HG02870 (cell line): ENCODE data around the gene PTMA.
A peak's percentile ranks its signal among the peaks of the same experiment; 100 is the strongest.
"Not testable (repeated sequence)": the region's sequence is repeated elsewhere in the genome, so short reads cannot be mapped to it uniquely, and the experiment has no call there.

Experiments used
- ATAC-seq: cut with Tn5 transposase; IDR thresholded peaks from one replicate; pipeline ENCODE4 v1.9.1; 2021; ENCODE audit warnings: mild to moderate bottlenecking, moderate library complexity; ENCODE audit not compliant: unreplicated experiment

The PTMA gene

DNA sequence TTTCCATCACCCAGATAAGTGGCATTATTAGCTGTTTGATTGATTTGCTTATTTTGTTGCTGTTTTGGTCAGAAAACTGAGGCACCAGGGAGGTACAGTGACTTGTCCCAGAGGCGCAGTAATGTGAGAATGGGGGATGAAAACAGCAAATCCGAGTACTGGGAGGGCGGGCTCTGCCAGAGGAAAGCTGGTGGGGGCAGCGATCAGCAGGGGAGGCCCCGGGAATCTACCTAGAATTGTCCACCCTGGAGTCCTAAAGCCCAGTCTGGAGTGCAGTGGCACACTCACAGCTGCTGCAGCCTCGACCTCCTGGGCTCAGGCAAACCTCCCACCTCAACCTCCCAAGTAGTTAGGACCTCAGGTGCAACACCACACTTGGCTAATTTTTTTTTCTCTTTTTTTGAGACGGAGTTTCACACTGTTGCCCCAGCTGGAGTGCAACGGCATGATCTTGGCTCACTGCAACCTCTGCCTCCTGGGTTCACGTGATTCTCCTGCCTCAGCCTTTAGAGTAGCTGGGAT, 17.0 kb upstream of the PTMA start:
- no peak for ATAC-seq

DNA sequence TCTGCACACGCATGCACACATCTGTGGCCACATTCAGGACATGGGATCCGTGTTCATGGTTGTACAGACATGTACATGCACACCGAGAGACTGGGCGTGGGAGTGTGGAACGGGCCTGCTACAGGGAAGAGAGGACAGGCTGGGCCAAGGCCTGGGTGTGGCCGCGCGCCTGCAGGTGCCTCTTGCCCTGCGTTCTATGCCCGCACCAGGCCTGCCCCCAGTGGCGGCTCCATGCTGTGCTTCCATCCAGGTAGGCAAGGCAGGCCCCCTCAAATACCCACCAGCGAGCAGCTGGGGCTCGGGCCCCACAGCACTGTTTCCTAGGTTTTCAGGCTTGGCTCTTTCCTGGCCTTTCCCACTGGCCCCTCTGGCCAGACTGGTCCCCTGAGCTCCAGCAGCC, 15.5 kb upstream of the PTMA start:
- no peak for ATAC-seq

GRCh38 chr2:231693956-231694355, 14.4 kb upstream of the PTMA start:
- no peak for ATAC-seq

DNA sequence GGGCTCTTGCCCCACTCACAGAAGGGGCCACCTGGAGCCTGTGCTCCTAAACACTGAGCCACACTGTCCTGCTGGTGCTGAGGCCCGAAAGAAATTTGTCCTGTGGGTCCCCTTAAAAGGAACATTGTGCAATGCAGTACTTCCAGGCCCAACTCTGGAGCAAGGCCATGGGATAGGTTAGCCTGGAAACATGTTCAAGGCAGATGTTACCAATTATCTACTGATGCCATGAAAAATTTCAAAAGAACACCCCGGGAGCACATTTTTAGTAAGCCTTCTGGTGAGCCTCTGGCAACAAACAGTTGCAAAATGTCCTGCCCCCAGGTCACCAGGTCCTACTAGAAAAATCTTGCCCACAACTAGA, 12.3 kb upstream of the PTMA start:
- ATAC-seq: no peak

GRCh38 chr2:231699006-231699405, 9.3 kb upstream of the PTMA start:
- no peak for ATAC-seq

GRCh38 chr2:231701456-231702373, 6.6 kb upstream of the PTMA start:
- no peak for ATAC-seq

- no peak for ATAC-seq
Observed at GRCh38 chr2:231704017-231704416, 4.3 kb upstream of the PTMA start.

DNA sequence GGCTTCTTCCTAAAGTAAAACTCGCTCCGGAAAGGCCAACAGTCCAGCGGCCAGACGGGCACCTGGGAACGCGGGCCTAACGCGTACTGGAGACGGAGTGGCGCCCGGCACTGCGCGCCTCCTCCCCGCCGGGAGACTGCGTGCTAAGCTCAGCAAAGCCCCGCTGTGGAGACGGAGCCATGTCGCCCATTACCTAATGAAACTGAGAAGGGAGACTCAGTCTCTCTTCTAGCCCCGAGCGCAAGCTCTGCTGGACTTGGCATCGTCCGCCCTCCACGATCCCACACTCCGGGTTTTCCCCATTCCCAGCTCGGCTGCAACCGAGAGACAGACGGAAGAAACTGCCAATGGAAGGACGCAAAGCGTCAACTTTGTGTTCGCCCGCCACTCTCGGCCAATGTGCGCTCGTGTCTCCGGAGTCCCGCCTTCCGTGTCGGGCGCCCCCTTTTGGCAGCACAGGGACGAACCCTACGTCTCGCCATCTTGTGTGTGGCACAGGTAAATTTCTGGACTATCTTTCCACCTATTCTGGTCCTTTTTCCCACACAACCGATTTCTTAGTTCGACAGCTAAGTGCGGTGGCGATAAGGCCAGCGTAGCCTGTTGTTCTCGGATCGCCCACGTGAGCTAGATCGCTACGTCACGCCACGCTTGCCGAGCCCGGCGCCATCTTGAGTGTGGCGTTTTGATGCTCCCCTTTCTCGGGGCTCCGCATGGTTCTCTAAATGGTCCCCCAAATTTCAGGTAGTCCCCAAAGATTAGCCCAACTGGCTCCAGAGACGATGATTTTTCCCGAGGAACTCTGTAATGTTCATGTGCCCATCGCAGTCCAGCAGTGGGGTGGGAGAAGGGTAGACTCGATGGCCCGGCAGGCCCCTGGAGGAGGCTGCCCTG, 1.3 kb upstream of the PTMA start:
- peak; percentile 37 for ATAC-seq

DNA sequence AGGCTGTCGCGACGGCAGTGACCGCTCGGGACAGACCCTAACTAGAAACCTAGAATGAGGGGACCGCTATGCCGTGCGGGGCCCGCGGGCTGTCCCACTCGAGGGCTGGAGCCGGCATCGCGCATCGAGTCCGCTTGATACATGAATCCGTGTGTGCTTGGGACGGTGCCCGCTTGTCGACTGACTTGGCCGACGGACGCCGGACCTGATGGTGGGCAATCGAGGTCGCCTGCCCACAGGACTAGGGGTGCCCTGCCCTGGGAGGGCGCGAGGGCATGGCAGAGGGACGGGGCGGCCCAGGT, 749 bp upstream of the PTMA start:
- ATAC-seq: no peak

- no peak for ATAC-seq
Observed at GRCh38 chr2:231708773-231709635, 679 bp downstream of the PTMA start.

DNA sequence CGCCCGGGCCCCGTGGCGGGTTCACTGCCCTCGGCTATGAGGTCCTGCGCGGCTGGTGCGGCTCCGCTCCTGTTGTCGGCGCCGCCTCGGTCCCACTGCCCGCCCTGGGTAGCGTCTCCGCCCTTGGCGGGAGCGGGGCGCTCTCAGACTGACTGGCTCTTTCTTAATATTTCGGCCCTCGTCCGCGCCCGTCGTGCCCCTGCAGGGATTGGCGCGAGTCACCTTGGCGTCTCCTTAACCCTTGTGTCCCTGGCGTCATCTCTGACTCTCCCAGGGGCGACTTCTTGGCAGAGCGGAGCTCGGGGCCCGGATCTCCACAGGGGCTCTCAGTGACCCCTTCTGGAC, 1.3 kb downstream of the PTMA start:
- ATAC-seq: no peak

- peak; percentile 9 for ATAC-seq
Observed at GRCh38 chr2:231709981-231710798, 1.9 kb downstream of the PTMA start.

DNA sequence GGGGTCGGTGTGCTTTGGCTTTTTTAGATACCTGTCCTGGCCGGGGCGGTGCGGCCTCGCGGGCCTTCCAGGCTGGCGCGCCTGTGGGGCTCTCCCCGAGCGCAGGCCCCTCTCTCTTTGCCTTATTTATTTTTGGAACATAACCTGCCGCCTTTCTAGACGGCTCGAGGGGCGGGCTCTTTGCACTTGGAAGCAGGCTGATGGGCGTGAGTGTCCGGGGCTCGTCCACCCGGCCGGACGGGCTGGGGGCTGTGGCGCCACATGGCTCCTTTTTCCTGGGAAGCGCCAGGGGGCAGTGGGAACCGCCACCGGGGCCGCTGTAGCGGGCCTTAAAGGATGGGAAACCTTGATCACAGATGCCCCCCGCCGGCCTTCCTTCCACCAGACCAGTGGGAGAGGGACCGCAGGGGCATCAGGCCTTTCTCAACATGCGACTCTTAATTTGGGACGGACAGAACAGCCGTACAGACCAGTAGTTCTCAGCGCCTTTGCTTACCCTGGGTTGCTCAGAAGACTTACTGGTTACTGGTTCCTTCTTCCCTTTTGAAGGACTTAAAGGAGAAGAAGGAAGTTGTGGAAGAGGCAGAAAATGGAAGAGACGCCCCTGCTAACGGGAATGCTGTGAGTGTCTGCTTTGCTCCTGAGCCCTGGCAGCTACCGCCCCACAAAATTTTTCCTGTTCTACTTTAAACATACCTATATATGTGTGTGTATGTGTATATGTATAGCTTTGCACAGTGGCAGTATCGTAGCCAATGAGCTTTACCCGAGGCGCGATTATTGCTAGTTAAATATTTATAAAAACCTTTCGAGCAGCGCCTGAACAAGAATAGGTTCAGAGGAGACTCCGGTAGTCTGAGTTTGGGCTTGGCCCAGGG, 2.7 kb downstream of the PTMA start:
- no peak for ATAC-seq

GRCh38 chr2:231711677-231712450, 3.5 kb downstream of the PTMA start:
- no peak for ATAC-seq

GRCh38 chr2:231712451-231713021, 4.2 kb downstream of the PTMA start:
- not testable (repeated sequence) for ATAC-seq

DNA sequence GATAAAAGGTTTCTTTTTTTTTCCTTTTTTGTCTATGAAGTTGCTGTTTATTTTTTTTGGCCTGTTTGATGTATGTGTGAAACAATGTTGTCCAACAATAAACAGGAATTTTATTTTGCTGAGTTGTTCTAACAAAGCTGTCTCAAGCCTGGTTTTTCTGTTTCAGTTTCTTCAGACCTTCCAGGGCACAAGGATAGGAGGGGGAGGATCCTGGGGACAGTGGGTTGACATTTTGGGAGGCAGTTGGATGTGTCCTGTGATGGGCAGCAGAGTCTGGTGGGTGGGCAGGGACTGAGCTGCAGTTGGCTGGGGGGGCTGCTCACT, 5.0 kb downstream of the PTMA start:
- ATAC-seq: not testable (repeated sequence)

DNA sequence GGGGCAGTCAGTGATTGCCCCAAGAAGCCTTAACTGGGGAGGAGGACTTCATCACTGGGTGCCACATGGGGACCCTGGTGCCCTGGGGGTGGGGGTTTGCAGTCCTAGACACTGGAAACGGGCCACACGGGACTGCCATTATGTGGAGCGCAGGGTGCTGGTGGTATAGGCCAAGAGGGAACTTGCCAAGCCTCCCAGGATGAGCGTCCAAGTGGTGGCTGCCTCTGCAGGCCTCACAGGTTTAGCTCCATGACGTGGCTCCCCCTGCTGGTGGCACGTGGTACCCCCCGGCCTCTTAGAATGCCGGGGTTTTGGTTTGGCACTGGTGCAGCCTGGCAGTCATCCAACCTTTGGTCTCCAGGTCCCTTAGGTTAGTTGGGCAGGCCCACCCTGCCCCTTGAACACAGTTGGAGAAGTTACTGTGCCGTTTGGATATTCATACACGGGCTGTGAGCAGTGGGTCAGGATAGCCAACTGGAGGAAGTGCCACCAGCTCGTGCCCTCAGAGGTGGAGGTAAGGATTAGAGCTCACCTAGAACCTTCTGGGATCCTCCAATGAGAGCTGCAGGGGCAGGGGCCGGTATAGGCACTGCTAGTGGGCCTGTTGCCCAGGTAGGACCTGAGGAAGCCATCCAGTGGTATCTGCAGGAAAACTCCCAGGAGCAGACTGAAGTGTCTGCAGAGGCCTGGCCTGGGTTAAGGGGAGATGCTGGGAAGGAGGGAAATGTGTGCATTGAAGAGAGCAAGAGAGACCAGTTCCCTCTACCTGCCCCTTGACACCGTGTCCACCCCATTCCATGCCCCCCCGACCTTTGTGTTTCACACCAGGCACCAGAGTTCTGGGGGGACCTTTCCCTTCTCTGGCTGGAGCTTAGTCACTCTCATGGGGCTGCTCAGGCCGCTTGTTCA, 5.7 kb downstream of the PTMA start:
- no peak for ATAC-seq
